Nephron progenitor cell (in vitro differentiated cells): ENCODE results near the gene H6PD.
A peak's percentile ranks its signal among the peaks of the same experiment; 100 is the strongest.

ENCODE experiments used
- DNase-seq: peaks from one replicate; pipeline ENCODE4 v3.0.0; 2021
- H3K27ac Mint-ChIP-seq: 2 replicates; pipeline ENCODE4 v1.8.0; 2021; ENCODE audit warnings: mild to moderate bottlenecking, moderate library complexity, mixed read lengths
- H3K27me3 Mint-ChIP-seq: 2 replicates; pipeline ENCODE4 v1.8.0; 2021; ENCODE audit warnings: mild to moderate bottlenecking, low read depth, mixed read lengths; ENCODE audit not compliant: poor library complexity
- H3K36me3 Mint-ChIP-seq: 2 replicates; pipeline ENCODE4 v1.8.0; 2021; ENCODE audit warnings: low read depth, mixed read lengths
- H3K4me1 Mint-ChIP-seq: 2 replicates; pipeline ENCODE4 v1.8.0; 2021; ENCODE audit warnings: mixed read lengths
- H3K4me3 Mint-ChIP-seq: 2 replicates; pipeline ENCODE4 v1.8.0; 2021; ENCODE audit warnings: mild to moderate bottlenecking, moderate library complexity, mixed read lengths
- H3K9me3 Mint-ChIP-seq: 2 replicates; pipeline ENCODE4 v1.8.0; 2021; ENCODE audit warnings: mild to moderate bottlenecking, moderate library complexity, mixed read lengths
- TF ChIP-seq, protein P1 (sequence below): fragments of 200-600 bp; sonication (generic); IDR thresholded peaks from 2 replicates; pipeline ENCODE4 v1.5.0; 2021; ENCODE audit warnings: antibody characterized with exemption

H6PD gene

DNA sequence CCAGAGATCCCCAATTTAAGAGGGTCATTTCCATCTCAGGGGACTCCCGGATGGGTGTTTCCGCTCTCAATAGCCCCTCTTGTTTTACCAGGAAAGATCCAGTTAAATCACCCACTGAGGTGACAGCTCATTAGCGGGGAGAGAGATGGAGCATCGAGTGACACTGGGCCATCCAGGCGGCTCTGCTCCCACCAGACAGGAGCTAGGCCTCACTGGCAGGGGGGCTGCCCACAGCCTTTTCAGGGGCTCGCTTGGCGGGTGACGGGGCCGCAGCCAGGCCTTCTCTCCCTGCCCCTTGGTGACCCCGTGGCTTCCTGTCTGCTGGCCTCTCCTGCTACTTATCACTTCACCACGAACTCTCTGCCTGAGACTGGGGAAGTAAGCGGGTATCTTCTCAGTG, 31.4 kb downstream of the H6PD start:
- Mint-ChIP-seq H3K4me1 (peaks cover 61% of the 10 kb centered on the region), H3K9me3 (no peaks in the 10 kb centered on the region), H3K27me3 (no peaks in the 10 kb centered on the region), H3K36me3 (peaks cover 12% of the 10 kb centered on the region), H3K4me3 (peak overlapping the region; percentile 58), H3K27ac (peak overlapping the region; percentile 89)
- DNase-seq = peak; percentile 64
- TF ChIP-seq, protein P1, sequence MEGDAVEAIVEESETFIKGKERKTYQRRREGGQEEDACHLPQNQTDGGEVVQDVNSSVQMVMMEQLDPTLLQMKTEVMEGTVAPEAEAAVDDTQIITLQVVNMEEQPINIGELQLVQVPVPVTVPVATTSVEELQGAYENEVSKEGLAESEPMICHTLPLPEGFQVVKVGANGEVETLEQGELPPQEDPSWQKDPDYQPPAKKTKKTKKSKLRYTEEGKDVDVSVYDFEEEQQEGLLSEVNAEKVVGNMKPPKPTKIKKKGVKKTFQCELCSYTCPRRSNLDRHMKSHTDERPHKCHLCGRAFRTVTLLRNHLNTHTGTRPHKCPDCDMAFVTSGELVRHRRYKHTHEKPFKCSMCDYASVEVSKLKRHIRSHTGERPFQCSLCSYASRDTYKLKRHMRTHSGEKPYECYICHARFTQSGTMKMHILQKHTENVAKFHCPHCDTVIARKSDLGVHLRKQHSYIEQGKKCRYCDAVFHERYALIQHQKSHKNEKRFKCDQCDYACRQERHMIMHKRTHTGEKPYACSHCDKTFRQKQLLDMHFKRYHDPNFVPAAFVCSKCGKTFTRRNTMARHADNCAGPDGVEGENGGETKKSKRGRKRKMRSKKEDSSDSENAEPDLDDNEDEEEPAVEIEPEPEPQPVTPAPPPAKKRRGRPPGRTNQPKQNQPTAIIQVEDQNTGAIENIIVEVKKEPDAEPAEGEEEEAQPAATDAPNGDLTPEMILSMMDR = no peak

DNA sequence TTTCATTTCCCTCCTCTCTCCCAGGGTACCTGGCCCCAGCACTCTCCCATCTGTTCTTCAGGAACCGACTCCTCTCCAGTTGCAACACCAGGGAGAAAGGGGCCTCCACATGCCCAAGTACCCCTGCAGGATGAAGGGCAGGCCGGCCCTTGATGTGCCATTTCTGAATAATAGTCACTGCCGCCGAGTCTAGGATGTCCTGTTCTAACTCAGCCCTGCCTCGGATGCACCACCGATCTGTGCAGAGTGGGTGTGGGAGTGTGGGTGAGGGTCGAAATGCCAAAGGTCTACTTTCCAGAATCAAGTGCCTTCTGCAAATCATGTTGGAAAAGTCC, 32.7 kb downstream of the H6PD start:
- no peak overlapping the region for H3K27ac Mint-ChIP-seq
- no peak overlapping the region for H3K4me3 Mint-ChIP-seq
- H3K27me3 Mint-ChIP-seq = no peaks in the 10 kb centered on the region
- DNase-seq = no peak
- peaks cover 3% of the 10 kb centered on the region for H3K36me3 Mint-ChIP-seq
- no peaks in the 10 kb centered on the region for H3K9me3 Mint-ChIP-seq
- H3K4me1 Mint-ChIP-seq = peaks cover 68% of the 10 kb centered on the region
- TF ChIP-seq, protein P1 = no peak

DNA sequence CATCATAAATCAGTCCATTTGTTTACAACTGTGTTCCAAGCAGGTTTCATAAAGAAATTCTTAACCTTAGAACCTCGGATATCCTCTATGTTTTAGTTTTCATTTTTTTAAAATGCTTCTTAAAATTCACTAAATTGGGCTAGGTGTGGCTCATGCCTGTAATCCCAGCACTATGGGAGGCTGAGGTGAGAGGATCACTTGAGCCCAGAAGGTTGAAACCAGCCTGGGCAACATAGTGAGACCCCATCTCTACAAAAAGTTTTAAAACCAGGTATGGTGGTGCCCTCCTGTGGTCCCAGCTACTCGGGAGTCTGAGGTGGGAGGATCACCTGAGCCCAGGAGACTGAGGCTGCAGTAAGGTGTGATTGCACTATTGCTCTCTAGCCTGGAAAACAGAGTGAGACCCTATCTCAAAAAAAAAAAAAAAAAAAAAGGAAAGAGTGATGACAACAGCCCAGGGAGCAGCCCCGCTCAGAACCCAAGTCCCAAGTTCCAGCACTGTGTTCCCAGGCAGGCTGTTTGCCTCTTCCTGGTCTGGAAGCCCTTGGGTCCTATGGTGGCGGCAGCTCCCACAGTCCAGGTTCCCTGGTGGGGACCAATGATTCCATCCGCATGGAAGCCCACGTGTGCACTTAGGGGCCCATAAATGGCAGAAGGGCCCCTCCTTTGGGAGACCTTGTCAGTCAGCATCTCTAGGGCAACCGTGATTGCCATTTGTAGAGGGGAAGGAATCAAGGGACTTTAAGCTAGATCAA, 33.4 kb downstream of the H6PD start:
- Mint-ChIP-seq H3K27ac (no peak overlapping the region), H3K4me1 (peaks cover 75% of the 10 kb centered on the region), H3K27me3 (no peaks in the 10 kb centered on the region), H3K36me3 (peaks cover 3% of the 10 kb centered on the region), H3K9me3 (no peaks in the 10 kb centered on the region), H3K4me3 (no peak overlapping the region)
- DNase-seq = no peak
- TF ChIP-seq, protein P1 = no peak

DNA sequence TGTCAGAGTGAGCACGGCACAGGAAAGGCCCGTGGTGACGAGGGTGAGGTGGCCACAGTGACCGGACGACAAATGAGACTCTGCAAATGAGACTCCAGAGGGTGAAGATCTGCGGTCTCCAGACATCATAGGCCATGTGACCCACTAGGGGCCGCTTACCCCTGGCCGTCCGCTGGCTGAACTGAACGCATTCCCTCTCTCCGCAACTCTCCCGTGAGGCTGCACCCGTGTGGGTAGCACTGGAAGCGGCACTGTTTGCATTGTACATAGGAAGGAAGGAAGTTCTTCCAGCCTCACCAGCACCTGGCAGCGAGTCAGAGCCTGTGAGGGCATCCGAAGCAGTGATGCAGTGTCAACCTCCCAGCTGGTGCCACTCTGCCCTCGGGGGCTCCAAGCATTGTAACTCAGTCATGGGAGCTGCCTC, 34.5 kb downstream of the H6PD start:
- TF ChIP-seq, protein P1 = no peak
- Mint-ChIP-seq H3K4me3 (no peak overlapping the region), H3K9me3 (no peaks in the 10 kb centered on the region), H3K4me1 (peaks cover 78% of the 10 kb centered on the region), H3K36me3 (peaks cover 3% of the 10 kb centered on the region), H3K27ac (no peak overlapping the region), H3K27me3 (no peaks in the 10 kb centered on the region)
- no peak for DNase-seq

DNA sequence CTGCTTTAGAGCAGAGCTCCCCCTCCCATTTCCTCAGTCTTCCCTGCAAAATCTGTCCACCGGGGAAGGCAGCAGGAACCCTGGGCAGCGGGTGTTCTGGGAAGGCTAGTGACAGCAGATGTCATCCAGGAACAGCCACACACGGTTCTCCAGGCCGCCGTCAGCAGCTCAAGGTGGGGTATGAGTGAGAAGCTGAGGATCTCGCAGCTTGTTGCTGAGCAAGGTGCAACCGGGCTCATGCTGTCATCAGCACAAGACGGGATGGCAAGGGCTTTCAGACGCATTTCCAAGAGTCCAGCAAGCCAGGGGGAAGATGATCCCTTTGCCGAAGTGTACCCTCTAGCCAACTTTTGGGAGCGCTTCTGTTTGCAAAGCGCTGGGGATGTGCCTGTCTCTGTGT, 35.1 kb downstream of the H6PD start:
- H3K36me3 Mint-ChIP-seq = peaks cover 3% of the 10 kb centered on the region
- no peaks in the 10 kb centered on the region for H3K27me3 Mint-ChIP-seq
- H3K27ac Mint-ChIP-seq = no peak overlapping the region

More for the DNA sequence above, 35.1 kb downstream of the H6PD start:
- TF ChIP-seq, protein P1 = no peak
- H3K4me1 Mint-ChIP-seq = peaks cover 77% of the 10 kb centered on the region
- no peak overlapping the region for H3K4me3 Mint-ChIP-seq
- H3K9me3 Mint-ChIP-seq = no peaks in the 10 kb centered on the region
- DNase-seq = no peak
